ENCODE measurements around the gene ZSCAN1.
"Not testable (repeated sequence)": the region's sequence is repeated elsewhere in the genome, so short reads cannot be mapped to it uniquely, and the experiment has no call there.

The ZSCAN1 gene

GRCh38 chr19:58033741-58034476 lies at the start of gene ZSCAN1:
Gene ZSCAN1, plus strand, starts transcription at chr19:58034025. Its CDS starts 3,812 bp downstream, at chr19:58037837.
- Histone ChIP-seq H3K27me3 (ENCODE audit: control insufficient read depth in 1 of 2, insufficient read depth in 2 of 2, low read length in 2 of 2) (peaks cover 0 to 12% of the 10 kb centered on the region in 2 donors), H3K9me3 (ENCODE audit: low read length) (no peaks in the 10 kb centered on the region), H3K4me1 (ENCODE audit: insufficient read depth, low read length) (no peaks in the 10 kb centered on the region), H3K4me3 (ENCODE audit: low read depth in 1 of 2, low read length in 2 of 2) (peak within 1 kb of the TSS in 1 of 2 donors; percentile 27), H3K9ac (ENCODE audit: low read length) (no peak within 1 kb of the TSS), H3K27ac (ENCODE audit: low read depth, low read length) (no peak within 1 kb of the TSS), H3K36me3 (ENCODE audit: insufficient read depth, low read length) (no peaks in the 10 kb centered on the region)

- Histone ChIP-seq H3K36me3 (ENCODE audit: insufficient read depth, low read length) (peaks cover 64% of the 10 kb centered on the region), H3K27me3 (ENCODE audit: control insufficient read depth in 1 of 2, insufficient read depth in 2 of 2, low read length in 2 of 2) (no peaks in the 10 kb centered on the region), H3K27ac (ENCODE audit: low read depth, low read length) (no peak overlapping the region), H3K4me3 (ENCODE audit: low read depth in 1 of 2, low read length in 2 of 2) (no peak overlapping the region), H3K9me3 (ENCODE audit: low read length) (peaks cover 56% of the 10 kb centered on the region), H3K4me1 (ENCODE audit: insufficient read depth, low read length) (no peaks in the 10 kb centered on the region), H3K9ac (ENCODE audit: low read length) (no peak overlapping the region)
Measured at GRCh38 chr19:57992841-57993240, 41.0 kb upstream of the ZSCAN1 start.

- Histone ChIP-seq H3K9me3 (ENCODE audit: low read length) (peaks cover 54% of the 10 kb centered on the region), H3K27me3 (ENCODE audit: control insufficient read depth in 1 of 2, insufficient read depth in 2 of 2, low read length in 2 of 2) (no peaks in the 10 kb centered on the region), H3K4me3 (ENCODE audit: low read depth in 1 of 2, low read length in 2 of 2) (peak overlapping the region in 1 of 2 donors; percentile 99), H3K36me3 (ENCODE audit: insufficient read depth, low read length) (peaks cover 55% of the 10 kb centered on the region), H3K27ac (ENCODE audit: low read depth, low read length) (no peak overlapping the region), H3K4me1 (ENCODE audit: insufficient read depth, low read length) (peaks cover 19% of the 10 kb centered on the region), H3K9ac (ENCODE audit: low read length) (no peak overlapping the region)
Measured at GRCh38 chr19:58000677-58001076, 33.1 kb upstream of the ZSCAN1 start.

- peak overlapping the region; percentile 59 to 99 for H3K4me3 ChIP-seq (ENCODE audit: low read depth in 1 of 2, low read length in 2 of 2)
- peaks cover 19% of the 10 kb centered on the region for H3K4me1 ChIP-seq (ENCODE audit: insufficient read depth, low read length)
- peak overlapping the region; percentile 73 for H3K27ac ChIP-seq (ENCODE audit: low read depth, low read length)
- H3K27me3 ChIP-seq (ENCODE audit: control insufficient read depth in 1 of 2, insufficient read depth in 2 of 2, low read length in 2 of 2), result no peaks in the 10 kb centered on the region
- H3K9ac ChIP-seq (ENCODE audit: low read length), result peak overlapping the region; percentile 77
- peaks cover 55% of the 10 kb centered on the region for H3K9me3 ChIP-seq (ENCODE audit: low read length)
- peaks cover 50% of the 10 kb centered on the region for H3K36me3 ChIP-seq (ENCODE audit: insufficient read depth, low read length)
Measured at GRCh38 chr19:58001895-58002369, 31.9 kb upstream of the ZSCAN1 start.

GRCh38 chr19:58002384-58003173 lies 31.2 kb upstream of the ZSCAN1 start, which contains the start of gene ZNF606:
Gene ZNF606, minus strand, starts transcription at chr19:58002820. Its CDS starts 1,501 bp downstream, at chr19:58001319.
- Histone ChIP-seq H3K4me1 (ENCODE audit: insufficient read depth, low read length) (peaks cover 19% of the 10 kb centered on the region), H3K9me3 (ENCODE audit: low read length) (peaks cover 53% of the 10 kb centered on the region), H3K36me3 (ENCODE audit: insufficient read depth, low read length) (peaks cover 43% of the 10 kb centered on the region), H3K27me3 (ENCODE audit: control insufficient read depth in 1 of 2, insufficient read depth in 2 of 2, low read length in 2 of 2) (no peaks in the 10 kb centered on the region), H3K4me3 (ENCODE audit: low read depth in 1 of 2, low read length in 2 of 2) (peak within 1 kb of the TSS; percentile 59 to 99), H3K27ac (ENCODE audit: low read depth, low read length) (peak within 1 kb of the TSS; percentile 73), H3K9ac (ENCODE audit: low read length) (peak within 1 kb of the TSS; percentile 77)

GRCh38 chr19:58003174-58003828 lies 30.5 kb upstream of the ZSCAN1 start:
- Histone ChIP-seq H3K27ac (ENCODE audit: low read depth, low read length) (peak overlapping the region; percentile 73), H3K4me1 (ENCODE audit: insufficient read depth, low read length) (peaks cover 19% of the 10 kb centered on the region), H3K9ac (ENCODE audit: low read length) (peak overlapping the region; percentile 56), H3K4me3 (ENCODE audit: low read depth in 1 of 2, low read length in 2 of 2) (peak overlapping the region; percentile 59 to 99), H3K27me3 (ENCODE audit: control insufficient read depth in 1 of 2, insufficient read depth in 2 of 2, low read length in 2 of 2) (no peaks in the 10 kb centered on the region), H3K9me3 (ENCODE audit: low read length) (peaks cover 54% of the 10 kb centered on the region), H3K36me3 (ENCODE audit: insufficient read depth, low read length) (peaks cover 36% of the 10 kb centered on the region)

- H3K36me3 ChIP-seq (ENCODE audit: insufficient read depth, low read length), result peaks cover 19% of the 10 kb centered on the region
- peaks cover 8% of the 10 kb centered on the region for H3K4me1 ChIP-seq (ENCODE audit: insufficient read depth, low read length)
- no peaks in the 10 kb centered on the region for H3K27me3 ChIP-seq (ENCODE audit: control insufficient read depth in 1 of 2, insufficient read depth in 2 of 2, low read length in 2 of 2)
- H3K9ac ChIP-seq (ENCODE audit: low read length), result no peak overlapping the region
- no peak overlapping the region for H3K27ac ChIP-seq (ENCODE audit: low read depth, low read length)
- H3K4me3 ChIP-seq (ENCODE audit: low read depth in 1 of 2, low read length in 2 of 2), result peak overlapping the region in 1 of 2 donors; percentile 23
- H3K9me3 ChIP-seq (ENCODE audit: low read length), result peaks cover 37% of the 10 kb centered on the region
Measured at GRCh38 chr19:58007285-58007684, 26.5 kb upstream of the ZSCAN1 start.

- H3K27me3 ChIP-seq (ENCODE audit: control insufficient read depth in 1 of 2, insufficient read depth in 2 of 2, low read length in 2 of 2); H3K4me1 ChIP-seq (ENCODE audit: insufficient read depth, low read length); H3K27ac ChIP-seq (ENCODE audit: low read depth, low read length); H3K9ac ChIP-seq (ENCODE audit: low read length): not testable (repeated sequence)
- Histone ChIP-seq H3K9me3 (ENCODE audit: low read length) (peaks cover 30% of the 10 kb centered on the region), H3K4me3 (ENCODE audit: low read depth in 1 of 2, low read length in 2 of 2) (peak overlapping the region in 1 of 2 donors; percentile 11), H3K36me3 (ENCODE audit: insufficient read depth, low read length) (peaks cover 19% of the 10 kb centered on the region)
Measured at GRCh38 chr19:58008877-58009276, 24.9 kb upstream of the ZSCAN1 start.

- Histone ChIP-seq H3K4me1 (ENCODE audit: insufficient read depth, low read length) (no peaks in the 10 kb centered on the region), H3K9me3 (ENCODE audit: low read length) (peaks cover 27% of the 10 kb centered on the region), H3K27ac (ENCODE audit: low read depth, low read length) (no peak overlapping the region), H3K4me3 (ENCODE audit: low read depth in 1 of 2, low read length in 2 of 2) (peak overlapping the region in 1 of 2 donors; percentile 11), H3K27me3 (ENCODE audit: control insufficient read depth in 1 of 2, insufficient read depth in 2 of 2, low read length in 2 of 2) (no peaks in the 10 kb centered on the region), H3K9ac (ENCODE audit: low read length) (no peak overlapping the region), H3K36me3 (ENCODE audit: insufficient read depth, low read length) (peaks cover 19% of the 10 kb centered on the region)
Measured at GRCh38 chr19:58009301-58009665, 24.5 kb upstream of the ZSCAN1 start.

GRCh38 chr19:58009666-58010301 lies 24.0 kb upstream of the ZSCAN1 start:
- Histone ChIP-seq H3K4me3 (ENCODE audit: low read depth in 1 of 2, low read length in 2 of 2) (peak overlapping the region; percentile 17 to 32), H3K9ac (ENCODE audit: low read length) (no peak overlapping the region), H3K4me1 (ENCODE audit: insufficient read depth, low read length) (no peaks in the 10 kb centered on the region), H3K9me3 (ENCODE audit: low read length) (peaks cover 22% of the 10 kb centered on the region), H3K27ac (ENCODE audit: low read depth, low read length) (no peak overlapping the region), H3K27me3 (ENCODE audit: control insufficient read depth in 1 of 2, insufficient read depth in 2 of 2, low read length in 2 of 2) (no peaks in the 10 kb centered on the region), H3K36me3 (ENCODE audit: insufficient read depth, low read length) (peaks cover 14% of the 10 kb centered on the region)

GRCh38 chr19:58010507-58010906 lies 23.3 kb upstream of the ZSCAN1 start:
- Histone ChIP-seq H3K4me3 (ENCODE audit: low read depth in 1 of 2, low read length in 2 of 2) (no peak overlapping the region), H3K27me3 (ENCODE audit: control insufficient read depth in 1 of 2, insufficient read depth in 2 of 2, low read length in 2 of 2) (no peaks in the 10 kb centered on the region), H3K36me3 (ENCODE audit: insufficient read depth, low read length) (peaks cover 7% of the 10 kb centered on the region), H3K27ac (ENCODE audit: low read depth, low read length) (no peak overlapping the region), H3K4me1 (ENCODE audit: insufficient read depth, low read length) (no peaks in the 10 kb centered on the region), H3K9me3 (ENCODE audit: low read length) (peaks cover 16% of the 10 kb centered on the region), H3K9ac (ENCODE audit: low read length) (no peak overlapping the region)

Measured in muscle layer of colon (tissue), 2 donors.